NCI-H524 (cell line): ENCODE results near the gene KLF1.
"Not testable (repeated sequence)": the region's sequence is repeated elsewhere in the genome, so short reads cannot be mapped to it uniquely, and the experiment has no call there.

Experiments used
- DNase-seq, 2 experiments: peaks; one replicate each; lab custom pipeline; 2025; lab: John Stamatoyannopoulos, UW

Gene KLF1

GRCh38 chr19:12890787-12891552 lies 4.0 kb upstream of the KLF1 start, which contains the start of gene GCDH:
Gene GCDH (plus strand): TSS chr19:12891160. CDS start chr19:12891305, 145 bp downstream.
- DNase-seq = peak; percentile 100

- not testable (repeated sequence) for DNase-seq
These were observed 3.3 kb upstream of the KLF1 start for GRCh38 chr19:12890299-12890786.

GRCh38 chr19:12888006-12888603 lies 1.1 kb upstream of the KLF1 start:
- no peak for DNase-seq

- DNase-seq = no peak
These were observed 391 bp downstream of the KLF1 start for GRCh38 chr19:12886651-12886968.

GRCh38 chr19:12885749-12886650 lies 1.0 kb downstream of the KLF1 start:
- DNase-seq = no peak

- peak; percentile 69 to 80 for DNase-seq
These were observed 1.9 kb downstream of the KLF1 start for GRCh38 chr19:12884926-12885748.

GRCh38 chr19:12884627-12884925 lies 2.4 kb downstream of the KLF1 start:
- no peak for DNase-seq

- DNase-seq = no peak
These were observed 2.8 kb downstream of the KLF1 start for GRCh38 chr19:12884202-12884601.

- no peak for DNase-seq
These were observed 4.4 kb downstream of the KLF1 start for GRCh38 chr19:12882589-12882988.

- peak; percentile 93 to 97 for DNase-seq
These were observed 5.7 kb downstream of the KLF1 start, which contains the start of gene DNASE2 for GRCh38 chr19:12881172-12881808. Gene DNASE2 (minus strand): TSS chr19:12881449. CDS start chr19:12881375, 74 bp downstream.

GRCh38 chr19:12880551-12881171 lies 6.3 kb downstream of the KLF1 start:
- peak in 1 of 2 experiments; percentile 50 for DNase-seq

- DNase-seq = no peak
These were observed 11.9 kb downstream of the KLF1 start for GRCh38 chr19:12875086-12875485.

GRCh38 chr19:12873891-12874745 lies 12.9 kb downstream of the KLF1 start:
- no peak for DNase-seq

GRCh38 chr19:12872941-12873890 lies 13.8 kb downstream of the KLF1 start:
- DNase-seq = no peak

- DNase-seq = no peak
These were observed 14.7 kb downstream of the KLF1 start for GRCh38 chr19:12872255-12872654.

- DNase-seq = no peak
These were observed 15.3 kb downstream of the KLF1 start for GRCh38 chr19:12871681-12872080.

GRCh38 chr19:12868540-12869112 lies 18.4 kb downstream of the KLF1 start:
- DNase-seq = no peak
